ENCODE results near the gene CNR1.
"Not testable (repeated sequence)": the region's sequence is repeated elsewhere in the genome, so short reads cannot be mapped to it uniquely, and the experiment has no call there.

The CNR1 gene

GRCh38 chr6:88165844-88166492, at the start of gene CNR1:
TSS of gene CNR1 (minus strand) at chr6:88166347. CDS start at chr6:88145274, 21,073 bp downstream.
- TF ChIP-seq, protein P1, sequence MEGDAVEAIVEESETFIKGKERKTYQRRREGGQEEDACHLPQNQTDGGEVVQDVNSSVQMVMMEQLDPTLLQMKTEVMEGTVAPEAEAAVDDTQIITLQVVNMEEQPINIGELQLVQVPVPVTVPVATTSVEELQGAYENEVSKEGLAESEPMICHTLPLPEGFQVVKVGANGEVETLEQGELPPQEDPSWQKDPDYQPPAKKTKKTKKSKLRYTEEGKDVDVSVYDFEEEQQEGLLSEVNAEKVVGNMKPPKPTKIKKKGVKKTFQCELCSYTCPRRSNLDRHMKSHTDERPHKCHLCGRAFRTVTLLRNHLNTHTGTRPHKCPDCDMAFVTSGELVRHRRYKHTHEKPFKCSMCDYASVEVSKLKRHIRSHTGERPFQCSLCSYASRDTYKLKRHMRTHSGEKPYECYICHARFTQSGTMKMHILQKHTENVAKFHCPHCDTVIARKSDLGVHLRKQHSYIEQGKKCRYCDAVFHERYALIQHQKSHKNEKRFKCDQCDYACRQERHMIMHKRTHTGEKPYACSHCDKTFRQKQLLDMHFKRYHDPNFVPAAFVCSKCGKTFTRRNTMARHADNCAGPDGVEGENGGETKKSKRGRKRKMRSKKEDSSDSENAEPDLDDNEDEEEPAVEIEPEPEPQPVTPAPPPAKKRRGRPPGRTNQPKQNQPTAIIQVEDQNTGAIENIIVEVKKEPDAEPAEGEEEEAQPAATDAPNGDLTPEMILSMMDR (IDR thresholded peaks at IDR 0.05; ENCODE audit: low read depth, low read length, missing control alignments): peak; percentile 24
- no peak for DNase-seq (ENCODE audit: low read depth)
- peak within 1 kb of the TSS; percentile 73 for H3K4me3 ChIP-seq (ENCODE audit: low read depth, low read length)

DNA sequence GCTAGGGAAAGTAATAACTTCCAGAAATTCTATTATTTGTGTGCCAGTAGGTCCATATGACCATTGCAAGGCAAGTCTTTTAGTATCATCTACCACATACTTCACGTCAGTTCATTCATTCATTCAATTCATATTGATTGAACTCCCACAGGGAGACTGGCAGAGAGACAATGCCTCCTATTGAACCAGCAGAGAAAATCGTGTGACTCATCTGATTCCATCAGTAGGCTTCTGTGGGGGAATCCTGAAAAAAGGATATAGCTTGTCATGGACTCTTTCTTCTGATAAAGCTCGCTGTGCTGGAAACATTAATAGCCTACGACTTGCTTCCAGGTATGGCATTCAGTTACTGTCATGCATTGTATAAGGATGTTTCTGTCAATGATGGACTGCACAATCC, 45.3 kb upstream of the CNR1 start:
- no peak overlapping the region for H3K4me3 ChIP-seq (ENCODE audit: low read depth, low read length)
- no peak for DNase-seq (ENCODE audit: low read depth)
- TF ChIP-seq, protein P1 (IDR thresholded peaks at IDR 0.05; ENCODE audit: low read depth, low read length, missing control alignments): no peak

- no peak for DNase-seq (ENCODE audit: low read depth)
- H3K4me3 ChIP-seq (ENCODE audit: low read depth, low read length): no peak overlapping the region
- TF ChIP-seq, protein P1 (IDR thresholded peaks at IDR 0.05; ENCODE audit: low read depth, low read length, missing control alignments): no peak
These were observed 43.2 kb upstream of the CNR1 start for GRCh38 chr6:88209301-88209700.

DNA sequence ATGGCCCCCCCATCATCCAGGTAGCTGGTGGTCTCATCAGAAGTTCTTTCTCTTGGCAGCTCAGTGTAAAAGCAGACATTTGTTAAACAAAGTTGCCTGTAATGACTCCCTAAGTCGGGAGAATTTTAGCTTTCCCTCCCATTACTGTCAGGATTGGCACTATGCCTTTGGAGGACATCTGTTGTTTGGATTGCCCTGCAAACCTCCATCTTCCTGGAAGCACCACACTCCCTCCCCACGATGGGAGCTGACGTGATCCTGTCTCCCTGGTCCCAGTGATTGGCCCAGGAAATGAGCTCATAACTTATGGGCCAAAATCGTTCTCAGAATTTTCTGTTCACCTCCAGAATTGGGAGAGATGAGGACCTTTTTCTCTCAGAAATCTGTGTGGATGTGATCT, 42.6 kb upstream of the CNR1 start:
- TF ChIP-seq, protein P1 (IDR thresholded peaks at IDR 0.05; ENCODE audit: low read depth, low read length, missing control alignments): no peak
- DNase-seq (ENCODE audit: low read depth): no peak
- no peak overlapping the region for H3K4me3 ChIP-seq (ENCODE audit: low read depth, low read length)

DNA sequence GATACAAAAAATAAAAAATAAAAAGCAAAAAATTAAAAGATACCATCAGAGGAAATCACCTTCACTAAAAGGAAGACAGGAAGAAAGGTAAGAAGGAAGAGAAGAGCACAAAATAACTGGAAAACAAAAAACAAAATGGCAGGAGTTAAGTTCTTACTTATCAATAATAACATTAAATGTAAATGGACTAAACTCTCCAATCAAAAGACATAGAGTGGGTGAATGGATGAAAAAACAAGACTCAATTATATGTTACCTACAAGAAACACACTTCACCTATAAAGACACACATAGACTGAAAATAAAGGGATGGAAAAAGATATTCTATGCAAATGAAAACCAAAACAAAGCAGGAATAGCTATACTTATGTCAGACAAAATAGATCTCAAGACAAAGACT, 35.6 kb upstream of the CNR1 start:
- H3K4me3 ChIP-seq (ENCODE audit: low read depth, low read length); DNase-seq (ENCODE audit: low read depth): not testable (repeated sequence)

DNA sequence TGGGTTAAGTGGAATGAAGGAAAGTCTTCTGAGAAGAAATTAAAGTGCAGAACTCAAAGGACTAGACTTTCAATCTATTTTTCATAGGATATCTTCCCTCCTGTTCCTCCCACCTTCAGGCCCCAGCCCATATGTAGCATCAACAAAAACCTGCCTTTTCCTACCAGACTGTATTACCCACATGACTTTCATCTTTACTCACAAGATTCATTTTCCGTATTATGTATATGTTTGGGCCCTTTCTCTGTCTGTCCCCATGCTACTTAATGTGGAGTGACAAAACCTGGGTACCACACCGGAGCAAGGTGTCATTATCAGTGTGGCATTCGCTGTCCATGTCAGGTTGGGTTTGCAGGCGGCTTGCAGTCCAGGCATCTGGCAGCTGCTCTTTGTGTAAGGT, 18.8 kb upstream of the CNR1 start:
- TF ChIP-seq, protein P1 (IDR thresholded peaks at IDR 0.05; ENCODE audit: low read depth, low read length, missing control alignments): no peak
- no peak overlapping the region for H3K4me3 ChIP-seq (ENCODE audit: low read depth, low read length)
- DNase-seq (ENCODE audit: low read depth): no peak

GRCh38 chr6:88183471-88183870, 17.3 kb upstream of the CNR1 start:
- TF ChIP-seq, protein P1 (IDR thresholded peaks at IDR 0.05; ENCODE audit: low read depth, low read length, missing control alignments): no peak
- H3K4me3 ChIP-seq (ENCODE audit: low read depth, low read length): no peak overlapping the region
- DNase-seq (ENCODE audit: low read depth): no peak
